ENCODE measurements around the gene CNOT1.

The CNOT1 gene

DNA sequence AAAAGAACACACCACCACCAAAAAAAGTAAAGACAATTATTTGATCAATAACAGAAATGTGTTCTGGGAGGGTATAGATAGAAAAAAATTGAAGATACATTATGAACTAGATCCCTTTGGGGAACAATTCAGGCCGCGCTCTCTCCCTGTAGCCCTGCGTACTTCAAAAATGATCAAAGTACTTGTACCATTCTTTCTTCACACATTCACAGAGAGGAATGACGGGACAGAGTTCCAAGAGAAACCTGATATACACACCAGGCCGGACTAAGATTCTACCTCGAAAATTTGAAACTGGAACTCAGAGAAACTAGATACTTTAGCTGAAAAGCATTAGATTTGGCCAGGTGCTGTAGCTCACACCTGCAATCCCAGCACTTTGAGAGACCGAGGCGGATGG is 50.0 kb downstream of the CNOT1 start:
- no peak overlapping the region for H2AFZ ChIP-seq (ENCODE audit: low read length)

DNA sequence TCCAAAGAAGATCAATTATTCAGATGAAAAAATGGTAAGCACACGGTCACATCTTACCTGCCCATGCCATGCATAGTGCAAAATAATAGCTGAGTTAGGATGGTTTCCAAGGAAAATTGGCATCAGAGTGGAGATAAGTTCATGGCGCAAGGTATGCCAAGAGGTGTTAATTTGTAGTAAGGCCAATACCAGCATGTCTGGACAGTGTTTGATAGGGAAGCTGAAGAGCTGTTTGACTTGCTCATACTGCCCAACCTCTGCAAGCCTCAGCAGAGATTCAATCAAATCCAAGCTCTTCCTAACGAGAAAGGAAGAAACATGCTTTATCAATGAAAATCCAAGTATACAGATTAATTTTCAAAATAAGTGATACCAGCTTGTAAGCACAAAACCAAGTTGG is 51.0 kb downstream of the CNOT1 start:
- no peaks in the 10 kb centered on the region for H3K9me2 ChIP-seq (replicated peaks; ENCODE audit: low read depth, low read length)
- no peak overlapping the region for H2AFZ ChIP-seq (ENCODE audit: low read length)
- no peak overlapping the region for H3K9ac ChIP-seq (ENCODE audit: low read depth, low read length, poor library complexity, severe bottlenecking)
- no peaks in the 10 kb centered on the region for H3K27me3 ChIP-seq (ENCODE audit: insufficient read depth, low read length, poor library complexity, severe bottlenecking)
- no peaks in the 10 kb centered on the region for H3K4me1 ChIP-seq (ENCODE audit: insufficient read depth, low read length, poor library complexity, severe bottlenecking)
- no peak overlapping the region for H3K4me3 ChIP-seq (ENCODE audit: low read length, poor library complexity, severe bottlenecking)
- peaks cover 99% of the 10 kb centered on the region for H3K36me3 ChIP-seq (ENCODE audit: insufficient read depth, low read length)
- no peaks in the 10 kb centered on the region for H3F3A ChIP-seq (ENCODE audit: low read depth)
- no peaks in the 10 kb centered on the region for H3K79me2 ChIP-seq (ENCODE audit: insufficient read depth, low read length)
- H4K20me1 ChIP-seq (ENCODE audit: insufficient read depth, low read length, poor library complexity, severe bottlenecking): no peaks in the 10 kb centered on the region
- no peaks in the 10 kb centered on the region for H3K9me3 ChIP-seq (ENCODE audit: insufficient read depth, low read depth, low read length)
- TF ChIP-seq, protein P1, sequence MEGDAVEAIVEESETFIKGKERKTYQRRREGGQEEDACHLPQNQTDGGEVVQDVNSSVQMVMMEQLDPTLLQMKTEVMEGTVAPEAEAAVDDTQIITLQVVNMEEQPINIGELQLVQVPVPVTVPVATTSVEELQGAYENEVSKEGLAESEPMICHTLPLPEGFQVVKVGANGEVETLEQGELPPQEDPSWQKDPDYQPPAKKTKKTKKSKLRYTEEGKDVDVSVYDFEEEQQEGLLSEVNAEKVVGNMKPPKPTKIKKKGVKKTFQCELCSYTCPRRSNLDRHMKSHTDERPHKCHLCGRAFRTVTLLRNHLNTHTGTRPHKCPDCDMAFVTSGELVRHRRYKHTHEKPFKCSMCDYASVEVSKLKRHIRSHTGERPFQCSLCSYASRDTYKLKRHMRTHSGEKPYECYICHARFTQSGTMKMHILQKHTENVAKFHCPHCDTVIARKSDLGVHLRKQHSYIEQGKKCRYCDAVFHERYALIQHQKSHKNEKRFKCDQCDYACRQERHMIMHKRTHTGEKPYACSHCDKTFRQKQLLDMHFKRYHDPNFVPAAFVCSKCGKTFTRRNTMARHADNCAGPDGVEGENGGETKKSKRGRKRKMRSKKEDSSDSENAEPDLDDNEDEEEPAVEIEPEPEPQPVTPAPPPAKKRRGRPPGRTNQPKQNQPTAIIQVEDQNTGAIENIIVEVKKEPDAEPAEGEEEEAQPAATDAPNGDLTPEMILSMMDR (conservative IDR thresholded peaks at IDR 0.05; ENCODE audit: low read length): no peak
- TF ChIP-seq EZH2phosphoT487 (IDR thresholded peaks at IDR 0.05; ENCODE audit: borderline replicate concordance): no peak
- H3K4me2 ChIP-seq (ENCODE audit: low read depth, low read length, poor library complexity, severe bottlenecking): no peak overlapping the region

More for the DNA sequence above, 50.0 kb downstream of the CNOT1 start:
- Histone ChIP-seq H3K27me3 (ENCODE audit: insufficient read depth, low read length, poor library complexity, severe bottlenecking) (no peaks in the 10 kb centered on the region), H4K20me1 (ENCODE audit: insufficient read depth, low read length, poor library complexity, severe bottlenecking) (no peaks in the 10 kb centered on the region), H3K4me1 (ENCODE audit: insufficient read depth, low read length, poor library complexity, severe bottlenecking) (no peaks in the 10 kb centered on the region), H3K36me3 (ENCODE audit: insufficient read depth, low read length) (peaks cover 98% of the 10 kb centered on the region), H3K9me3 (ENCODE audit: insufficient read depth, low read depth, low read length) (no peaks in the 10 kb centered on the region), H3K9ac (ENCODE audit: low read depth, low read length, poor library complexity, severe bottlenecking) (no peak overlapping the region), H3F3A (ENCODE audit: low read depth) (no peaks in the 10 kb centered on the region), H3K4me2 (ENCODE audit: low read depth, low read length, poor library complexity, severe bottlenecking) (no peak overlapping the region), H3K4me3 (ENCODE audit: low read length, poor library complexity, severe bottlenecking) (no peak overlapping the region), H3K79me2 (ENCODE audit: insufficient read depth, low read length) (no peaks in the 10 kb centered on the region), H3K9me2 (replicated peaks; ENCODE audit: low read depth, low read length) (no peaks in the 10 kb centered on the region)
- TF ChIP-seq, protein P1 (conservative IDR thresholded peaks at IDR 0.05; ENCODE audit: low read length): no peak
- no peak for TF ChIP-seq EZH2phosphoT487 (IDR thresholded peaks at IDR 0.05; ENCODE audit: borderline replicate concordance)

DNA sequence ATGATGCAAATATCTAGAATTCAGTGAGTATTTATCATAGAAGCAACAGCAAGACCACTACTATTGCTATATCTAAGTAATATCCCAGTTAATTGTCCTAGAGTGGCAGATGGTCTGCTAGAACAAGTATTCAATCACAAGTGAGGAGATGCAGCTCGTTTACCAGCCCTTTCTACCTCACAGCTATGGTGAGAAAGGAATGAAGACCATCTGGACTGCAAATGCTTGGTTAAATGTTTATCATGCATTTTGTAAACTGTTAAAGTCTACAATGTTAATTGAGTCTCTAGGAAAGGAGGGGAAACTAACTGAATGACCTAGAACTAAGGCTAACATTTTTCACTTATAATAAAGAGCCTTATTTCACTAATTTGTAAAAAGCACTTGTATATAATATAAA is 52.5 kb downstream of the CNOT1 start:
- Histone ChIP-seq H3K4me2 (ENCODE audit: low read depth, low read length, poor library complexity, severe bottlenecking) (no peak overlapping the region), H3F3A (ENCODE audit: low read depth) (no peaks in the 10 kb centered on the region), H3K9ac (ENCODE audit: low read depth, low read length, poor library complexity, severe bottlenecking) (no peak overlapping the region), H2AFZ (ENCODE audit: low read length) (no peak overlapping the region), H3K27me3 (ENCODE audit: insufficient read depth, low read length, poor library complexity, severe bottlenecking) (no peaks in the 10 kb centered on the region), H3K9me3 (ENCODE audit: insufficient read depth, low read depth, low read length) (no peaks in the 10 kb centered on the region), H3K36me3 (ENCODE audit: insufficient read depth, low read length) (peaks cover 91% of the 10 kb centered on the region), H3K9me2 (replicated peaks; ENCODE audit: low read depth, low read length) (no peaks in the 10 kb centered on the region), H3K4me3 (ENCODE audit: low read length, poor library complexity, severe bottlenecking) (no peak overlapping the region), H3K4me1 (ENCODE audit: insufficient read depth, low read length, poor library complexity, severe bottlenecking) (no peaks in the 10 kb centered on the region), H3K79me2 (ENCODE audit: insufficient read depth, low read length) (no peaks in the 10 kb centered on the region), H4K20me1 (ENCODE audit: insufficient read depth, low read length, poor library complexity, severe bottlenecking) (no peaks in the 10 kb centered on the region)
- TF ChIP-seq, protein P1 (conservative IDR thresholded peaks at IDR 0.05; ENCODE audit: low read length): no peak
- TF ChIP-seq EZH2phosphoT487 (IDR thresholded peaks at IDR 0.05; ENCODE audit: borderline replicate concordance): no peak

Measured in Loucy (cell line).